Measurements from ENCODE around the gene KCND3. TPM values are rescaled to one million over a fixed set of nuclear protein-coding genes. Genes with fewer than 3 reads are reported as not detected.

KCND3 gene
- total RNA-seq, 5 donors from 2014 or later (not counting 1 experiment from before 2014, with no cell fraction given): not detected

DNA sequence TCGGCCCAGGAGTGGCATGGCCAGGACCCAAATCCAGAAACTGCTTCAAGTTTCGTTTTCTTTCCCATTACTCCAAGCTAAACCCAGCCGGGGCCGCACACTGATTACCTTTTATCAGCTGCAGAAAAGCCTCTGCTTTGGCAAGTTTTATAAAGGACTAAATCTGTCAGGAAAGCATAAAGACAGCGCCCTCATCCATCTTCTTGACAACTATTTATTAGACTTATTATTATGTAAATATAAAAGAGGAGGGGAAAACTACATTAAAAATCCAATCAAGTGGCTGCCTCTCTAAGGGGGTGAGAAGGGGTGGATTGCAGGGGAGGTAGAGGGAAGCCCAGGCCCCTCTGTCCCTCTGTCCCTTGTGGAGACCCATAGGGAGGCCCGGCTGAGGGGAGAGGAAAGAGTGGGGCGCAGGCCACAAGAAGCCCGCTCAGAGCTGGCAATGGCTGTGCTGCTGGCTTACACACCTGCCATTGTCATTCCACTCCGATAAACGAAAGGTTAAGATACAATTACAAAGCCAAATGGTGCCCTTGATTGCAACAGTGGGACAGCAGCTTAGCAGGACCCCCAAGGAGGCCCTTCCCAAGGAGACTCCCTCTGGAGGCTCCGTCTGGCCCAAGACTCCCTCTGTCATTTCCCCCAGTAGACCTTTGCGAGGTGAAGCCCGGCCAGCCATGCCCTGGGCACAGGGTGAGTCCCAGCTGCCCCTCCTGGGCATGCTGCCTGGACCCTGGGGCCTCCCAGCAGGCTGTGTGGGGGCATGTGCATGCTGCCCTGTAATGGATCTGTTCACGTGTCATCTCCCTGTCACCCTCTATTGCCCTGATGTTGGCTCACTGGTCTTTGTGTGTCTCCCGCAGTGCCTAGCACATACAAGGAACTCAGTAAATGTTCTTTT, 45.4 kb downstream of the KCND3 start:
- Mint-ChIP-seq H3K4me3 (no peak overlapping the region), H3K27me3 (peaks cover 22 to 24% of the 10 kb centered on the region in 2 donors), H3K9me3 (no peaks in the 10 kb centered on the region), H3K36me3 (no peaks in the 10 kb centered on the region), H3K4me1 (peaks cover 0 to 8% (median 7%) of the 10 kb centered on the region in 3 donors), H3K27ac (no peak overlapping the region)
- ChIA-PET CTCF (no interaction called here), POLR2A (no interaction called here)
- Histone ChIP-seq H3K9me3 (no peaks in the 10 kb centered on the region), H3K36me3 (ENCODE audit: control insufficient read depth in 2 of 2, extremely low read depth in 1 of 2, insufficient read depth in 1 of 2, low read length in 1 of 2) (no peaks in the 10 kb centered on the region), H3K4me1 (ENCODE audit: control insufficient read depth in 1 of 2, extremely low read depth in 1 of 2, insufficient read depth in 2 of 2, low read length in 2 of 2) (no peaks in the 10 kb centered on the region), H3K4me3 (ENCODE audit: control insufficient read depth in 1 of 2, extremely low read depth in 1 of 2, low read length in 1 of 2) (no peak overlapping the region), H3K27ac (ENCODE audit: low read length) (no peak overlapping the region), H3K27me3 (replicated peaks in 1 of 2; ENCODE audit: control insufficient read depth in 2 of 2, extremely low read depth in 1 of 2, insufficient read depth in 2 of 2, low read length in 1 of 2) (peaks cover 0 to 47% of the 10 kb centered on the region in 2 experiments)
- DNase-seq: no peak
- no peak for ATAC-seq (replicated peaks in 1 of 4)
- 72% methylated on average over 10 of the region's 15 CpGs for WGBS (ENCODE audit: insufficient coverage)

- no peaks in the 10 kb centered on the region for H3K4me1 Mint-ChIP-seq
- DNase-seq (no peak), ATAC-seq (replicated peaks in 1 of 4) (no peak)
- Histone ChIP-seq H3K27me3 (replicated peaks in 1 of 2; ENCODE audit: control insufficient read depth in 2 of 2, extremely low read depth in 1 of 2, insufficient read depth in 2 of 2, low read length in 1 of 2) (peaks cover 0 to 40% of the 10 kb centered on the region in 2 experiments), H3K36me3 (ENCODE audit: control insufficient read depth in 2 of 2, extremely low read depth in 1 of 2, insufficient read depth in 1 of 2, low read length in 1 of 2) (no peaks in the 10 kb centered on the region), H3K9me3 (no peaks in the 10 kb centered on the region), H3K4me3 (ENCODE audit: control insufficient read depth in 1 of 2, extremely low read depth in 1 of 2, low read length in 1 of 2) (no peak overlapping the region), H3K27ac (ENCODE audit: low read length) (no peak overlapping the region), H3K4me1 (ENCODE audit: control insufficient read depth in 1 of 2, extremely low read depth in 1 of 2, insufficient read depth in 2 of 2, low read length in 2 of 2) (no peaks in the 10 kb centered on the region)
- H3K9me3 Mint-ChIP-seq: no peaks in the 10 kb centered on the region
- ChIA-PET CTCF (no interaction called here), POLR2A (no interaction called here)
- H3K36me3 Mint-ChIP-seq: no peaks in the 10 kb centered on the region
- peaks cover 20 to 24% of the 10 kb centered on the region in 2 donors for H3K27me3 Mint-ChIP-seq
- H3K4me3 Mint-ChIP-seq: no peak overlapping the region
- no peak overlapping the region for H3K27ac Mint-ChIP-seq
- WGBS (ENCODE audit: insufficient coverage): 85% methylated on average over 4 of the region's 4 CpGs
These were observed 46.4 kb downstream of the KCND3 start for GRCh38 chr1:111943066-111943465.

DNA sequence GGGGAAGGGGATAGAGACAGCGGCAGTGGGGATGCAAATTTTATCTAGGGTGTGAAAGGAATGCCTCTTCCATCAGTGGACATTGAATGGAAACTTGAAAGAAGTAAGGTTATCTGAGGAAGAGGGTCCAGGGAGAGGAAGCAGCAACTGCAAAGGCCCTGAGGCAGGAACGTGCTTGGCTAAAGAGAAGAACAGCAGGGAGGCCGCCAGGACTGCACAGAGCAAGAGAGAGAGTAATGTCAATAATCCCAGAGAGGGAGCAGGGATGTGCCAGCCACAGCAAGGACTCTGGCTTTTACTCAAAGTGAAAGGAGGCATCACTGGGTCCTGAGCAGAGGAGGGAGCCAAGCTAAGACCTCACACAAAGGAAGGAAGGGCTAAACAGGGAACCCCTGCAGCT, 50.9 kb downstream of the KCND3 start:
- WGBS (ENCODE audit: insufficient coverage): 78% methylated on average over 3 of the region's 3 CpGs
- no peak overlapping the region for H3K4me3 Mint-ChIP-seq
- Histone ChIP-seq H3K27me3 (replicated peaks in 1 of 2; ENCODE audit: control insufficient read depth in 2 of 2, extremely low read depth in 1 of 2, insufficient read depth in 2 of 2, low read length in 1 of 2) (peaks cover 0 to 24% of the 10 kb centered on the region in 2 experiments), H3K4me1 (ENCODE audit: control insufficient read depth in 1 of 2, extremely low read depth in 1 of 2, insufficient read depth in 2 of 2, low read length in 2 of 2) (no peaks in the 10 kb centered on the region), H3K36me3 (ENCODE audit: control insufficient read depth in 2 of 2, extremely low read depth in 1 of 2, insufficient read depth in 1 of 2, low read length in 1 of 2) (no peaks in the 10 kb centered on the region), H3K9me3 (no peaks in the 10 kb centered on the region), H3K27ac (ENCODE audit: low read length) (no peak overlapping the region), H3K4me3 (ENCODE audit: control insufficient read depth in 1 of 2, extremely low read depth in 1 of 2, low read length in 1 of 2) (no peak overlapping the region)
- H3K36me3 Mint-ChIP-seq: no peaks in the 10 kb centered on the region
- H3K27ac Mint-ChIP-seq: no peak overlapping the region
- H3K9me3 Mint-ChIP-seq: no peaks in the 10 kb centered on the region
- no peak for DNase-seq
- POLR2A ChIA-PET: no interaction called here
- no peak for ATAC-seq (replicated peaks in 1 of 4)
- H3K27me3 Mint-ChIP-seq: peaks cover 18 to 19% of the 10 kb centered on the region in 2 donors
- no peaks in the 10 kb centered on the region for H3K4me1 Mint-ChIP-seq
- CTCF ChIA-PET: no interaction called here

DNA sequence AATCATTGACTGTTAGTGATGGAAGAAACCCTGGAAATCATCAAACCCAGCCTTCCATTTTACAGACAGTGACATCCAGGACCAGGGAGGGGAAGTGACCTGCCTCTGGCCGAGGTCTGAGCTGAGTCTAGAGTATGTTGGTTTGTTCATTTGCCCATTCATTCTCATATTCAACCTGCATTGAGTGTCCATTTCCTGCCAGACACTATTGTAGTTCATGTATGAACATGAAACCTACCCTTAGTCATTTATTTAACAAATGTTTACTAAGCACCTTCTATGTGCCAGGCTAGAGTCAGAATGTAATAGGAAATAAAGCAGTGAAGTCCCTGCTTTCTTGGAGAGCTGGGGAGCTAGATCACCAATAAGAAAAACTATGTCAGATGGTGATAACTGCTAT, 51.3 kb downstream of the KCND3 start:
- no peak for ATAC-seq (replicated peaks in 1 of 4)
- CTCF ChIA-PET: no interaction called here
- Mint-ChIP-seq H3K36me3 (no peaks in the 10 kb centered on the region), H3K27me3 (peaks cover 16 to 18% of the 10 kb centered on the region in 2 donors), H3K27ac (no peak overlapping the region), H3K4me3 (no peak overlapping the region), H3K9me3 (no peaks in the 10 kb centered on the region), H3K4me1 (no peaks in the 10 kb centered on the region)
- H3K9me3 ChIP-seq: no peaks in the 10 kb centered on the region
- H3K27ac ChIP-seq (ENCODE audit: low read length): no peak overlapping the region
- DNase-seq: no peak
- H3K4me3 ChIP-seq (ENCODE audit: control insufficient read depth in 1 of 2, extremely low read depth in 1 of 2, low read length in 1 of 2): no peak overlapping the region
- H3K36me3 ChIP-seq (ENCODE audit: control insufficient read depth in 2 of 2, extremely low read depth in 1 of 2, insufficient read depth in 1 of 2, low read length in 1 of 2): no peaks in the 10 kb centered on the region
- POLR2A ChIA-PET: no interaction called here
- no peaks in the 10 kb centered on the region for H3K4me1 ChIP-seq (ENCODE audit: control insufficient read depth in 1 of 2, extremely low read depth in 1 of 2, insufficient read depth in 2 of 2, low read length in 2 of 2)
- no CpG with 5 or more reads among the region's 1 CpG for WGBS (ENCODE audit: insufficient coverage)
- peaks cover 0 to 20% of the 10 kb centered on the region in 2 experiments for H3K27me3 ChIP-seq (replicated peaks in 1 of 2; ENCODE audit: control insufficient read depth in 2 of 2, extremely low read depth in 1 of 2, insufficient read depth in 2 of 2, low read length in 1 of 2)

- Mint-ChIP-seq H3K4me3 (no peak overlapping the region), H3K27ac (no peak overlapping the region), H3K9me3 (no peaks in the 10 kb centered on the region), H3K27me3 (peaks cover 16 to 17% of the 10 kb centered on the region in 2 donors), H3K4me1 (no peaks in the 10 kb centered on the region), H3K36me3 (no peaks in the 10 kb centered on the region)
- Histone ChIP-seq H3K27ac (ENCODE audit: low read length) (no peak overlapping the region), H3K27me3 (replicated peaks in 1 of 2; ENCODE audit: control insufficient read depth in 2 of 2, extremely low read depth in 1 of 2, insufficient read depth in 2 of 2, low read length in 1 of 2) (peaks cover 0 to 13% of the 10 kb centered on the region in 2 experiments), H3K36me3 (ENCODE audit: control insufficient read depth in 2 of 2, extremely low read depth in 1 of 2, insufficient read depth in 1 of 2, low read length in 1 of 2) (no peaks in the 10 kb centered on the region), H3K9me3 (no peaks in the 10 kb centered on the region), H3K4me1 (ENCODE audit: control insufficient read depth in 1 of 2, extremely low read depth in 1 of 2, insufficient read depth in 2 of 2, low read length in 2 of 2) (no peaks in the 10 kb centered on the region), H3K4me3 (ENCODE audit: control insufficient read depth in 1 of 2, extremely low read depth in 1 of 2, low read length in 1 of 2) (no peak overlapping the region)
- DNase-seq (no peak), ATAC-seq (replicated peaks in 1 of 4) (no peak)
- ChIA-PET POLR2A (interaction anchor here in 1 of 2 donors (0.5 kb wide), 1 partner anchor 9 kb away, joined by 4 read pairs; no protein-coding TSS in a partner anchor), CTCF (no interaction called here)
- WGBS (ENCODE audit: insufficient coverage): 35% methylated on average over 4 of the region's 6 CpGs
These were observed 52.2 kb downstream of the KCND3 start for GRCh38 chr1:111937147-111937725.

- CTCF ChIA-PET: no interaction called here
- no peak for ATAC-seq (replicated peaks in 1 of 4)
- H3K36me3 ChIP-seq (ENCODE audit: control insufficient read depth in 2 of 2, extremely low read depth in 1 of 2, insufficient read depth in 1 of 2, low read length in 1 of 2): no peaks in the 10 kb centered on the region
- H3K27ac Mint-ChIP-seq: no peak overlapping the region
- no peak overlapping the region for H3K27ac ChIP-seq (ENCODE audit: low read length)
- no peak for DNase-seq
- H3K4me3 ChIP-seq (ENCODE audit: control insufficient read depth in 1 of 2, extremely low read depth in 1 of 2, low read length in 1 of 2): no peak overlapping the region
- no peaks in the 10 kb centered on the region for H3K4me1 ChIP-seq (ENCODE audit: control insufficient read depth in 1 of 2, extremely low read depth in 1 of 2, insufficient read depth in 2 of 2, low read length in 2 of 2)
- H3K9me3 Mint-ChIP-seq: no peaks in the 10 kb centered on the region
- H3K4me3 Mint-ChIP-seq: no peak overlapping the region
- H3K4me1 Mint-ChIP-seq: no peaks in the 10 kb centered on the region
- peaks cover 11 to 15% of the 10 kb centered on the region in 2 donors for H3K27me3 Mint-ChIP-seq
- H3K36me3 Mint-ChIP-seq: no peaks in the 10 kb centered on the region
- WGBS (ENCODE audit: insufficient coverage): 89% methylated on average over 6 of the region's 10 CpGs
- no peaks in the 10 kb centered on the region for H3K9me3 ChIP-seq
- POLR2A ChIA-PET: no interaction called here
- peaks cover 0 to 10% of the 10 kb centered on the region in 2 experiments for H3K27me3 ChIP-seq (replicated peaks in 1 of 2; ENCODE audit: control insufficient read depth in 2 of 2, extremely low read depth in 1 of 2, insufficient read depth in 2 of 2, low read length in 1 of 2)
These were observed 55.2 kb downstream of the KCND3 start for GRCh38 chr1:111934106-111934852.

All from T-cell (primary cell).